ENCODE data around the gene EPS8L2. TPM values are rescaled to one million over a fixed set of nuclear protein-coding genes. Genes with fewer than 3 reads are reported as not detected.
"Not testable (repeated sequence)": the region's sequence is repeated elsewhere in the genome, so short reads cannot be mapped to it uniquely, and the experiment has no call there.

The EPS8L2 gene
- total RNA-seq, 1 experiment from 2014 or later, result 3.7 TPM

- Histone ChIP-seq H3K4me3 (ENCODE audit: insufficient read depth, low read depth, low read length) (no peak overlapping the region), H3K27me3 (ENCODE audit: control insufficient read depth, insufficient read depth, low read length) (peaks cover 26% of the 10 kb centered on the region), H3K36me3 (replicated peaks; ENCODE audit: control insufficient read depth, insufficient read depth, low read length) (no peaks in the 10 kb centered on the region)
- peak; percentile 53 for DNase-seq
These were observed 16.3 kb downstream of the EPS8L2 start for GRCh38 chr11:722346-722811.

- Histone ChIP-seq H3K4me3 (ENCODE audit: insufficient read depth, low read depth, low read length) (no peak overlapping the region), H3K27me3 (ENCODE audit: control insufficient read depth, insufficient read depth, low read length) (peaks cover 26% of the 10 kb centered on the region), H3K36me3 (replicated peaks; ENCODE audit: control insufficient read depth, insufficient read depth, low read length) (no peaks in the 10 kb centered on the region)
- DNase-seq, result peak; percentile 70
These were observed 17.3 kb downstream of the EPS8L2 start for GRCh38 chr11:723120-723883.

- peaks cover 26% of the 10 kb centered on the region for H3K27me3 ChIP-seq (ENCODE audit: control insufficient read depth, insufficient read depth, low read length)
- no peaks in the 10 kb centered on the region for H3K36me3 ChIP-seq (replicated peaks; ENCODE audit: control insufficient read depth, insufficient read depth, low read length)
- DNase-seq, result peak; percentile 80
- H3K4me3 ChIP-seq (ENCODE audit: insufficient read depth, low read depth, low read length), result no peak overlapping the region
These were observed 18.2 kb downstream of the EPS8L2 start for GRCh38 chr11:724049-724777.

GRCh38 chr11:724778-725386, 18.9 kb downstream of the EPS8L2 start:
- DNase-seq, result peak; percentile 60
- H3K36me3 ChIP-seq (replicated peaks; ENCODE audit: control insufficient read depth, insufficient read depth, low read length), result no peaks in the 10 kb centered on the region
- peaks cover 26% of the 10 kb centered on the region for H3K27me3 ChIP-seq (ENCODE audit: control insufficient read depth, insufficient read depth, low read length)
- no peak overlapping the region; the same call in 1 of the 2 replicates for H3K4me3 ChIP-seq (ENCODE audit: insufficient read depth, low read depth, low read length)

- Histone ChIP-seq H3K27me3 (ENCODE audit: control insufficient read depth, insufficient read depth, low read length) (peaks cover 21% of the 10 kb centered on the region), H3K36me3 (replicated peaks; ENCODE audit: control insufficient read depth, insufficient read depth, low read length) (no peaks in the 10 kb centered on the region), H3K4me3 (ENCODE audit: insufficient read depth, low read depth, low read length) (peak overlapping the region; percentile 50)
- peak; percentile 93 for DNase-seq
These were observed 19.7 kb downstream of the EPS8L2 start for GRCh38 chr11:725624-726202.

- H3K36me3 ChIP-seq (replicated peaks; ENCODE audit: control insufficient read depth, insufficient read depth, low read length), result no peaks in the 10 kb centered on the region
- peaks cover 21% of the 10 kb centered on the region for H3K27me3 ChIP-seq (ENCODE audit: control insufficient read depth, insufficient read depth, low read length)
- H3K4me3 ChIP-seq (ENCODE audit: insufficient read depth, low read depth, low read length), result peak overlapping the region; percentile 50
- peak; percentile 90 for DNase-seq
These were observed 20.5 kb downstream of the EPS8L2 start for GRCh38 chr11:726278-727220.

- Histone ChIP-seq H3K4me3 (ENCODE audit: insufficient read depth, low read depth, low read length) (no peak overlapping the region), H3K27me3 (ENCODE audit: control insufficient read depth, insufficient read depth, low read length) (peaks cover 20% of the 10 kb centered on the region), H3K36me3 (replicated peaks; ENCODE audit: control insufficient read depth, insufficient read depth, low read length) (no peaks in the 10 kb centered on the region)
- DNase-seq, result no peak
These were observed 21.3 kb downstream of the EPS8L2 start for GRCh38 chr11:727281-727701.

- DNase-seq, result peak; percentile 98
- Histone ChIP-seq H3K27me3 (ENCODE audit: control insufficient read depth, insufficient read depth, low read length) (peaks cover 20% of the 10 kb centered on the region), H3K4me3 (ENCODE audit: insufficient read depth, low read depth, low read length) (no peak overlapping the region), H3K36me3 (replicated peaks; ENCODE audit: control insufficient read depth, insufficient read depth, low read length) (no peaks in the 10 kb centered on the region)
These were observed 22.1 kb downstream of the EPS8L2 start for GRCh38 chr11:727859-728748.

GRCh38 chr11:728901-729491, 23.0 kb downstream of the EPS8L2 start:
- H3K4me3 ChIP-seq (ENCODE audit: insufficient read depth, low read depth, low read length), result no peak overlapping the region
- peaks cover 20% of the 10 kb centered on the region for H3K27me3 ChIP-seq (ENCODE audit: control insufficient read depth, insufficient read depth, low read length)
- DNase-seq, result peak; percentile 54
- H3K36me3 ChIP-seq (replicated peaks; ENCODE audit: control insufficient read depth, insufficient read depth, low read length), result no peaks in the 10 kb centered on the region

GRCh38 chr11:729492-730074, 23.6 kb downstream of the EPS8L2 start:
- Histone ChIP-seq H3K4me3 (ENCODE audit: insufficient read depth, low read depth, low read length) (no peak overlapping the region), H3K27me3 (ENCODE audit: control insufficient read depth, insufficient read depth, low read length) (peaks cover 20% of the 10 kb centered on the region), H3K36me3 (replicated peaks; ENCODE audit: control insufficient read depth, insufficient read depth, low read length) (no peaks in the 10 kb centered on the region)
- DNase-seq, result peak; percentile 58

GRCh38 chr11:733072-733471, 27.0 kb downstream of the EPS8L2 start:
- Histone ChIP-seq H3K36me3 (replicated peaks; ENCODE audit: control insufficient read depth, insufficient read depth, low read length) (no peaks in the 10 kb centered on the region), H3K4me3 (ENCODE audit: insufficient read depth, low read depth, low read length) (no peak overlapping the region), H3K27me3 (ENCODE audit: control insufficient read depth, insufficient read depth, low read length) (no peaks in the 10 kb centered on the region)
- peak; percentile 51 for DNase-seq

- not testable (repeated sequence) for H3K36me3 ChIP-seq (replicated peaks; ENCODE audit: control insufficient read depth, insufficient read depth, low read length); DNase-seq; H3K27me3 ChIP-seq (ENCODE audit: control insufficient read depth, insufficient read depth, low read length); H3K4me3 ChIP-seq (ENCODE audit: insufficient read depth, low read depth, low read length)
These were observed 28.5 kb downstream of the EPS8L2 start for GRCh38 chr11:734541-734940.
